Dedifferentiated amniotic fluid mesenchymal stem cell (primary cell): ENCODE data around the gene SPHK2.
"Not testable (repeated sequence)": the region's sequence is repeated elsewhere in the genome, so short reads cannot be mapped to it uniquely, and the experiment has no call there.

Experiments
- DNase-seq: peaks from one replicate; pipeline ENCODE4 v3.0.0-alpha.2; 2016; ENCODE audit errors: extremely low spot score

The SPHK2 gene

GRCh38 chr19:48658483-48658882 lies 39.2 kb downstream of the SPHK2 start:
- no peak for DNase-seq

- DNase-seq: no peak
Observed at GRCh38 chr19:48659768-48660167, 40.5 kb downstream of the SPHK2 start.

GRCh38 chr19:48660852-48661710 lies 41.8 kb downstream of the SPHK2 start:
- DNase-seq: peak; percentile 22

- DNase-seq: no peak
Observed at GRCh38 chr19:48661711-48662090, 42.4 kb downstream of the SPHK2 start.

- no peak for DNase-seq
Observed at GRCh38 chr19:48663667-48664066, 44.4 kb downstream of the SPHK2 start.

- no peak for DNase-seq
Observed at GRCh38 chr19:48664476-48664875, 45.2 kb downstream of the SPHK2 start.

GRCh38 chr19:48665786-48666185 lies 46.5 kb downstream of the SPHK2 start:
- DNase-seq: no peak

- no peak for DNase-seq
Observed at GRCh38 chr19:48668332-48668731, 49.0 kb downstream of the SPHK2 start.

- DNase-seq: no peak
Observed at GRCh38 chr19:48668761-48669160, 49.5 kb downstream of the SPHK2 start.

- no peak for DNase-seq
Observed at GRCh38 chr19:48669903-48670668, 50.8 kb downstream of the SPHK2 start.

GRCh38 chr19:48670699-48671445 lies 51.6 kb downstream of the SPHK2 start:
- no peak for DNase-seq

GRCh38 chr19:48671446-48671995 lies 52.2 kb downstream of the SPHK2 start:
- no peak for DNase-seq

- no peak for DNase-seq
Observed at GRCh38 chr19:48672994-48673393, 53.7 kb downstream of the SPHK2 start, which contains the start of gene NTN5. TSS of gene NTN5 (minus strand) at chr19:48673017. CDS start at chr19:48670986, 2,031 bp downstream.

GRCh38 chr19:48673436-48674100 lies 54.3 kb downstream of the SPHK2 start:
- no peak for DNase-seq

GRCh38 chr19:48674216-48674809 lies 55.0 kb downstream of the SPHK2 start:
- no peak for DNase-seq

GRCh38 chr19:48674921-48675824 lies 55.9 kb downstream of the SPHK2 start:
- DNase-seq: peak; percentile 82

GRCh38 chr19:48676487-48676886 lies 57.2 kb downstream of the SPHK2 start:
- no peak for DNase-seq

GRCh38 chr19:48676887-48677286 lies 57.6 kb downstream of the SPHK2 start:
- no peak for DNase-seq

- no peak for DNase-seq
Observed at GRCh38 chr19:48678201-48678600, 58.9 kb downstream of the SPHK2 start.

- not testable (repeated sequence) for DNase-seq
Observed at GRCh38 chr19:48680006-48680405, 60.7 kb downstream of the SPHK2 start.
